ENCODE measurements around the gene NCF2. TPM values are rescaled to one million over a fixed set of nuclear protein-coding genes. Genes with fewer than 3 reads are reported as not detected.

Gene NCF2
- polyA plus RNA-seq, 3 donors from 2014 or later: 1.5 to 13.3 (median 3.7) TPM

DNA sequence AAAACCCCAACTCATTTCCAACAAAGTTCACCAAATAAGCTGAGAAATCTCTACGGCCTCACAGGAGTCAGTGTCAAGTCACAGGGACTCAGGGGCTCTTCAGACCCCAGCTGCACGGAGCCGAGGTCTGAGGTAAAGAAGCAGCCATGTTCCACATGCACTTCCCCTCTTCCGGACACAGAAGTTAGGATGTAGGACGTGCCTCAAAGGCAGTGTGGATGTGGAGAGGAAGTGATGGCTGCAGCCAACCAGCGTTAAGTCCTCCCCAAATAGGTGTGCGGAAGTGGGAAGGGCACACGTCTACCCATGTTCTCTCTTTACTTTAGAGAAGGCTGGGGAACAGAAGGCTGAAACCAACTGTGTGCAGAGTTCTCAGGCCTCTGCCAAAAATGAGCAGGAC, 14.6 kb upstream of the NCF2 start:
- no peak overlapping the region for H3K27ac Mint-ChIP-seq

DNA sequence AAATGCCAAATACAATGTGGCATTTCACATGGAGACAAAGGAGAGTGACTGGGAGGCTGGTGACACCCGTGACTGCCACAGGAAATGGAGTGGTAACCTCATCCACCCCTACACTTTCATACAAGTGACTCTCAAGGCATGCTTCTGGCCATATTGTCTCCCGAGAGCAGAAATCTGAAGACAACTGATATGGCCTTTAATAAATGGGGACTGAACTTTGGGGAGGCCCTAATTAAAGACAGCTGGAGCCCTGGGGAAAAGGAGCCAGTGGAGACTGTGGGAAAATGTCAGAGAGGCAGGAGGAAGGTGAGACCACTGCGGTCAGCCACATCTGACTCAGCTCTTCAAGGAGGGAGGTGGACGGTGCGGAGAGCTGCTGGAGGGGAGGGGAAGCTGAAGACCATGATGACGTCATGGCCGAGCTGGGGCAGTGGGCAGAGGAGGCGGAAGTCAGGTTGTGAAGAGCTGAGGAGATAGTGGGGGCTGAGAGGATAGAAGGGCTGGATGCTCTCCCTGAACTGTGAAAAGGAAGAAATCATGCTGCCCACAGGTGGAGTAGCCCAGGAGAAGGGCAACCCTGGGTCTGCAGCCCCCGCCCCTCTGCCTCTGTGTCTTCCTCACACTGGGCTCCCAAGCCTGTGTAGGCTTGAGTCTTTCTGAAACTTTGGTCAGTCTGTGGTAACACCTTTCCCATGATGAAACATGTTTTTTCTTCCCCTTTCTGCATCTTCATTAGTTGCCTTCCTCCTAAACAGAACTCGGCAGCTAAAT, 14.0 kb upstream of the NCF2 start:
- Mint-ChIP-seq H3K4me3 (peak overlapping the region in 3 of 5 donors; percentile 30 to 63 (median 46)), H3K27me3 (ENCODE audit: low read depth in 3 of 3) (peaks cover 0 to 6% (median 2%) of the 10 kb centered on the region in 3 donors), H3K36me3 (no peaks in the 10 kb centered on the region), H3K27ac (peak overlapping the region in 2 of 6 donors; percentile 58 to 64), H3K4me1 (peaks cover 10 to 14% of the 10 kb centered on the region in 2 donors), H3K9me3 (no peaks in the 10 kb centered on the region)
- peak in 1 of 3 donors; percentile 14 for DNase-seq

More for the DNA sequence above, 14.6 kb upstream of the NCF2 start:
- H3K4me1 Mint-ChIP-seq: peaks cover 10 to 14% of the 10 kb centered on the region in 2 donors
- DNase-seq: no peak
- no peaks in the 10 kb centered on the region for H3K9me3 Mint-ChIP-seq
- peaks cover 0 to 6% (median 2%) of the 10 kb centered on the region in 3 donors for H3K27me3 Mint-ChIP-seq (ENCODE audit: low read depth in 3 of 3)
- no peaks in the 10 kb centered on the region for H3K36me3 Mint-ChIP-seq
- no peak overlapping the region for H3K4me3 Mint-ChIP-seq

DNA sequence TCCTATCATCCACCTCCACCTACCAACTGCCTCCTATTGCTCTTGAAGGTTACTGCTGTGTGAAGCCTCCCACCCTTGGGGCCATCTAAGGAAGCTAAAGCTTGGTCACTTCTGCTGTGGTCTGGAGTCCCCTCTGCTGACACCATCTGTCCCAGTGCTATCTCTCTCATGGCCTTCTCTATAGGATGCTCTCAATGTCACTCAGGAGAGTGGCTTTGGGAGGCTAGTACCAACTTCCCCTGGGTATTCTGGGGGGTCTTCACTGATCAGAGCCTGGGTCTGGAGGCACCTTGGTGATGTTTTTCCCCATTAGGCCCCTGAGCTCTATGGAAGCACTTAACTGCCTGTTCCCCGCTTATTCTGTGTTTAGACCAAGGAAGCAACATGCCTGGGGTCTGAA, 12.3 kb upstream of the NCF2 start:
- Mint-ChIP-seq H3K36me3 (no peaks in the 10 kb centered on the region), H3K9me3 (no peaks in the 10 kb centered on the region), H3K27ac (no peak overlapping the region), H3K27me3 (ENCODE audit: low read depth in 3 of 3) (peaks cover 0 to 11% (median 5%) of the 10 kb centered on the region in 3 donors), H3K4me1 (peaks cover 10 to 19% of the 10 kb centered on the region in 2 donors), H3K4me3 (no peak overlapping the region)
- DNase-seq: no peak

DNA sequence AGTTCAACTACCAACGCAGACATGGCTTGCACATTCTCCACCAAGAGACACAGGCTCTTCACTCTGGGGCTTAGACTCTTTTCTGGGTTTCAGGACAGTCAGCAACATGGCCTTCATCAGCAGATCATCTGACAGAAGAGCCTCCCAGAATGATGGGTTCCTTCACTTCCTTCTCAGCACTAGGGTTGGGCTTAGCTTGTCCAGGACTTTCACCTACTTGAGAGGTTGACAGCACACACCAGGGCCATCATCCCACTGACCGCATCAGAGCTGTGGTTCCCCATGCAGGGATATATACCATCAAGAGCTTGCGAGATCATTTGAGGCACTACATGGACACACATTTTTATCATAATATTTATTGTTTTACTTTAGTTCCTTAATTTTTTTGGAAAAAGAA, 10.4 kb upstream of the NCF2 start:
- peaks cover 10 to 19% of the 10 kb centered on the region in 2 donors for H3K4me1 Mint-ChIP-seq
- no peaks in the 10 kb centered on the region for H3K9me3 Mint-ChIP-seq

DNA sequence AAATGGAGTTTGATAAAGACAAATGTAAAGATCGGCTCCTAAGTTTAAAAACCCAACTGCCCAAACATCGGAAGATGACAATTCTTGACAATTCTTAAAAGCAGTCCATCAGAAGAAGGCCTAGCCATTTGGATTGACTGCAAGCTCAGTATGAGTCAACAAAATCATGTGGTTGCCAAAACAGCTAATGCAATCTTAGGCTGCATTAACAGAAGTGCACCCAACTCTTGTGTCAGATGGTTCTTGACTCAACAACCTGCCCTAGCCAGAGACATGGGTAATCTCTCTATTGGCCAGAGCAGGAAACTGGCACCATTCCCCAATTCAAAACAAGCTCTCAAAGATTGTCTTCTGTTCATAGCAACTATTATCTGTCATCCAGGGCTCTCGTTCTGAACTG, 9.9 kb upstream of the NCF2 start:
- no peaks in the 10 kb centered on the region for H3K36me3 Mint-ChIP-seq
- H3K27ac Mint-ChIP-seq: no peak overlapping the region
- H3K4me1 Mint-ChIP-seq: peaks cover 10 to 19% of the 10 kb centered on the region in 2 donors
- H3K9me3 Mint-ChIP-seq: no peaks in the 10 kb centered on the region
- no peak overlapping the region for H3K4me3 Mint-ChIP-seq
- no peak for DNase-seq
- peaks cover 0 to 18% (median 5%) of the 10 kb centered on the region in 3 donors for H3K27me3 Mint-ChIP-seq (ENCODE audit: low read depth in 3 of 3)

More for the DNA sequence above, 10.4 kb upstream of the NCF2 start:
- Mint-ChIP-seq H3K4me3 (no peak overlapping the region), H3K27me3 (ENCODE audit: low read depth in 3 of 3) (peaks cover 0 to 15% (median 5%) of the 10 kb centered on the region in 3 donors), H3K27ac (no peak overlapping the region), H3K36me3 (no peaks in the 10 kb centered on the region)
- DNase-seq: no peak

DNA sequence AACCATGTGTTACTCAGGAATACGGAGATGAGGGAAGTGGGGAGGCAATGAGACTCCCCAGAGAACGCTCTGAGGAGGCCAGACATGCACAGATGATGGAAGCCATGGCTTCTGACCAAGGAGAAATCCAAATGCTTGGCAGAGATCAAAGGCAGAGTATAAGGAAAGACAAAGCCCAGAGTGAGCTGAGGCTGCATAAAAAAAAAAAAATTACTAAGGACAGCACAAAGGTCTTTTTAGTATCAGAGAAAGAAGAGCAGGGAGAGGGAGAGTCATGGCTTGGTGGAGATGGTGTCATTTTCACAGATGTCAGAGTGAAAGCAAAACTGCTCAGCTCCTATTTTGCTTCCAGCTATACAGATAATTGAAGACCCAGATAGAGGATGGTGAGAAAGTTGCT, 8.1 kb upstream of the NCF2 start:
- Mint-ChIP-seq H3K4me3 (no peak overlapping the region), H3K4me1 (peaks cover 0 to 5% of the 10 kb centered on the region in 2 donors), H3K9me3 (no peaks in the 10 kb centered on the region), H3K27me3 (ENCODE audit: low read depth in 3 of 3) (peaks cover 3 to 13% (median 8%) of the 10 kb centered on the region in 3 donors), H3K27ac (peak overlapping the region in 1 of 6 donors; percentile 13), H3K36me3 (no peaks in the 10 kb centered on the region)
- DNase-seq: no peak

DNA sequence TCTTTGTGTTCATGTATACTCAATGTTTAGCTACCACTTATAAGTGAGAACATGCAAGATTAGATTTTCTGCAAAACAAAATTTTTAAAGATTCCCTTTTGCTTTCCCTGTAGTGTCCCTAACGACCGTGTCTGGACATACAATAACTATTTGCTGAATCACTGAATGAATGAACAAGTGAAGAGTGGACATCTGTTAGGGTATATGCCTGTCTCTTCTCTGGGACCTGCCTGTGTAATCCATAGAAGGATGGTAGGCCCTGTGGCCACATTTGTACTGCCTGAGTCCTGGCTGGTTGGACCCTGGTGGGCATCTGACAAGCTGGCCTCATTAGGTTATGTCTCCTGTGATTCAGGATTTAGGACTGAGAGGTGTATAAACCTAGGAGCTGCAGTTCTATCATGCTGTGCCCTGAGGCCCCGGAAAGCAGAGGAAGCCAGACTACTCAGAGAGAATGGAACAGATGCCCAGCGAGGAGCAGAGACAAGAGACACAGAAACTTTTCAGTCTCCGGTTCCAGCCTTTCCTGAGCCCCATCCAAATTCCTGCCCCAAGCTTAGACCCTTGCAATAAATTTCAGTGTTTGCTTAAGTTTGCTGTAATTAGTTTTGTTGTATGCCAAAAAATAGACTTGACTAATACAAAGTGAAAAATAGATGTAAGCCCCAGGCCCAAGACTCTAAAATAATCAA, 7.5 kb upstream of the NCF2 start:
- Mint-ChIP-seq H3K4me3 (no peak overlapping the region), H3K36me3 (no peaks in the 10 kb centered on the region), H3K27ac (no peak overlapping the region), H3K9me3 (no peaks in the 10 kb centered on the region), H3K4me1 (peaks cover 0 to 5% of the 10 kb centered on the region in 2 donors), H3K27me3 (ENCODE audit: low read depth in 3 of 3) (peaks cover 5 to 13% (median 8%) of the 10 kb centered on the region in 3 donors)
- no peak for DNase-seq

DNA sequence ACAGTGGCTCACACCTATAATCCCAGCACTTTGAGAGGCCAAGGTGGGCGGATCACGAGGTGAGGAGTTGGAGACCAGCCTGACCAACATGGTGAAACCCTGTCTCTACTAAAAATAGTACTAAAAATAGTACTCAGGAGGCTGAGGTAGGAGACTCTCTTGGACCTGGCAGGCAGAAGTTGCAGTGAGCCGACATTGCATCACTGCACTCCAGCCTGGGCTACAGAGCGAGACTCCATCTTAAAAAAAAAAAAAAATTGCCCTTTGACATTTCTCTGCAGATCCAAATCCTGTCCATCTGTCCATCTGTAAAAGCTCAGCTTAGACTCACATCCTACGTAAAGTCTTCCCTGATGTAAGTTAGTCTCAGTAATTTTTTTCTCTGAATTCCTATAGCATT, 6.2 kb upstream of the NCF2 start:
- no peaks in the 10 kb centered on the region for H3K36me3 Mint-ChIP-seq
- H3K4me3 Mint-ChIP-seq: no peak overlapping the region
- H3K27ac Mint-ChIP-seq: no peak overlapping the region
- no peak for DNase-seq
- H3K27me3 Mint-ChIP-seq (ENCODE audit: low read depth in 3 of 3): peaks cover 5 to 13% (median 8%) of the 10 kb centered on the region in 3 donors
- H3K4me1 Mint-ChIP-seq: peaks cover 0 to 5% of the 10 kb centered on the region in 2 donors
- no peaks in the 10 kb centered on the region for H3K9me3 Mint-ChIP-seq

DNA sequence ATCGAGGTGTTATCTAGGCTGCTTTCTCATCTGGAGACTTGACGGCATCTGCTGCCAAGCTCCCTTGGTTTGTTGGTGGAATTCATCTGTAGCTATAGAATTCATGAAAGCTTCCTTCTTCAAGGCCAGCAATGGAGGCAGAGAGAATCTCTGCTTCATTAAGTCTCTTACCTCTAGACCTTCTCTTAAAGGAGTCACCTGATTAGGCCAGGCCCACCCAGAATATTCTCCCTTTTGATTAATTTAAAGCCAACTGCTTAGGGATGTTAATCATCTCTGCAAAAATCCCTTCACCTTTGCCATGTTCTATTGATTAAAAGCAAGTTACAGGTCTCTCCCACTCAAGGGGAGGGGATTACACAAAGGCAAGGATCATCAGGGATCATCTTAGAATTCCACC, 5.3 kb upstream of the NCF2 start:
- H3K9me3 Mint-ChIP-seq: no peaks in the 10 kb centered on the region
- peaks cover 0 to 5% of the 10 kb centered on the region in 2 donors for H3K4me1 Mint-ChIP-seq
- DNase-seq: no peak
- no peak overlapping the region for H3K27ac Mint-ChIP-seq
- no peak overlapping the region for H3K4me3 Mint-ChIP-seq
- H3K36me3 Mint-ChIP-seq: no peaks in the 10 kb centered on the region
- H3K27me3 Mint-ChIP-seq (ENCODE audit: low read depth in 3 of 3): peaks cover 5 to 12% (median 8%) of the 10 kb centered on the region in 3 donors

DNA sequence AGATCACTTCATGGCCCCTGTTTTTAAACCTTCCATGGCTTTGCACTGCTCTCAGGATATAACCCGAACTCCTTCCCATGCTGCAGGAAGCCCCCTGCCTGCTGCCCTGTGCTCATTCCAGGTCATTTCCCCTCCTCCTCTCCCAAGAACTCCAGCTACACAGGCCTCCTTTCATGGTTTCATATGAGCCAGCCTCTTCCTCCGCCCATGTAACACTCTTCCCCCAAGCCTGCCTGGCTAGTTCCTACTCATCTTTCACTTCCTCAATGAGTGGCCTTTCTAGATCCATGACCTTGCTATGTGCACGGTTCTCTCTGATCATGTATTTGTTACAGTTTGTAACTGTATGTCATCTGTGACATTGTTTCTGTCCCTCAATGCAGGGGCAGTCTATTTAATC, 3.1 kb upstream of the NCF2 start:
- no peaks in the 10 kb centered on the region for H3K36me3 Mint-ChIP-seq
- no peak overlapping the region for H3K4me3 Mint-ChIP-seq
- H3K9me3 Mint-ChIP-seq: no peaks in the 10 kb centered on the region
- H3K4me1 Mint-ChIP-seq: peaks cover 0 to 1% of the 10 kb centered on the region in 2 donors
- H3K27ac Mint-ChIP-seq: peak overlapping the region in 1 of 6 donors; percentile 42
- no peak for DNase-seq
- H3K27me3 Mint-ChIP-seq (ENCODE audit: low read depth in 3 of 3): peaks cover 6 to 9% (median 7%) of the 10 kb centered on the region in 3 donors

DNA sequence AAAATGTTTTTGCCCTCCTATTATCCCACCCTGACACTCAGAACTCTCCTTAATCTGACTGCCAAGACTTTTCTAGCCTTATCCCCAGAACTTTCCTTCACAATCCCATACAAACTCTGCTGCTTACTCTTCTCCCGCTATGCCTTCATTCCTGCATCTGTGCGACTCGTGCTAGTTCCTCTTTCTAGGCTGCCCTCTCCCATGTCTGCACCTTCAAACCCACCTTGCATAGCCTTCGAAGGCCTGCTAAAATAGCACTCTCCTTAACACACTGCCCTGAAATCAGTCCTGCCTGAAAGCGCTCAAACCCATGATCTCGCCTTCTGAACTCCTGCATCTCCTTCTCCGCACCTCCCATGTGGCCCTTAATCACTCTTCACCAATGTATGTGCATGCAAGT, 2.5 kb upstream of the NCF2 start:
- Mint-ChIP-seq H3K27me3 (ENCODE audit: low read depth in 3 of 3) (peaks cover 3 to 7% (median 7%) of the 10 kb centered on the region in 3 donors), H3K27ac (no peak overlapping the region), H3K36me3 (no peaks in the 10 kb centered on the region), H3K9me3 (no peaks in the 10 kb centered on the region), H3K4me1 (no peaks in the 10 kb centered on the region), H3K4me3 (no peak overlapping the region)
- DNase-seq: no peak

DNA sequence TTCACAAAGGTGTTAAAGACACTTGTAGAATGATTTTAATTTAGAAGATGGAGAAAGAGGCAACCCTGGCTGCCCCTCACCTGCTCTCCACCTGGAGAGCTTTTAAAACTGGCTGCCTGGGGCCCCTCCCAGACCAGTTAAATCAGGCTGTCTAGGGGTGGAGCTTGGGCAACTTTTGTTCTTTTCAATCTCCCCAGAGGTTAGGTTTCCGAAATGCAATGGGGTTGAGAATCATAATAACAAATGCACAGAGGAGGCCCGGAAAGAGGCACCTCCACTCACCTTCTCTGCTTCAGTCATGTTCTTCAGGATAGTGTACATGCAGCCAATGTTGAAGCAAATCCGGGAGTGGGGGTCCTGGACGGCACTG, 400 bp downstream of the NCF2 start:
- Mint-ChIP-seq H3K9me3 (no peaks in the 10 kb centered on the region), H3K4me1 (no peaks in the 10 kb centered on the region), H3K27me3 (ENCODE audit: low read depth in 3 of 3) (peaks cover 0 to 7% (median 3%) of the 10 kb centered on the region in 3 donors), H3K4me3 (no peak overlapping the region), H3K27ac (no peak overlapping the region), H3K36me3 (no peaks in the 10 kb centered on the region)
- no peak for DNase-seq

DNA sequence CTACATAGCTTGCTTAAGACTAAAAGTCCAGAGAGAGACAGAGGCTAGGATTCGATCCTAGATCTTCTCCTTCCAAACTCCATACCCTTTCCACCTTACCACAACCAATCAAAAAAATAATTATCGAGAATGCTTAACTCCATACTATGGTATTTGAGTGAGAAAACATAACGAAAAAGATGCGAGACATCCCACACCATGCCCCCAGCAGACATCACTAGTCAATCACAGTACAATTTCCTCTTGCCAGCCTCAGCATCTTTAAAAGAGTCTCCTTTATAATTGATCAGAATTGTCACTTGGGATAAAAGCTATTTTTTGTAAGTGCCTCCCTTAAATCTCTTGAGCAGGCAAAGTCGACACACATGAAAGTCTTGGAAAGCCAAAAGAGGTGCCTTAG, 875 bp downstream of the NCF2 start:
- Mint-ChIP-seq H3K4me1 (no peaks in the 10 kb centered on the region), H3K36me3 (no peaks in the 10 kb centered on the region), H3K9me3 (no peaks in the 10 kb centered on the region), H3K27ac (no peak overlapping the region), H3K4me3 (no peak overlapping the region), H3K27me3 (ENCODE audit: low read depth in 3 of 3) (peaks cover 0 to 7% (median 3%) of the 10 kb centered on the region in 3 donors)
- no peak for DNase-seq

DNA sequence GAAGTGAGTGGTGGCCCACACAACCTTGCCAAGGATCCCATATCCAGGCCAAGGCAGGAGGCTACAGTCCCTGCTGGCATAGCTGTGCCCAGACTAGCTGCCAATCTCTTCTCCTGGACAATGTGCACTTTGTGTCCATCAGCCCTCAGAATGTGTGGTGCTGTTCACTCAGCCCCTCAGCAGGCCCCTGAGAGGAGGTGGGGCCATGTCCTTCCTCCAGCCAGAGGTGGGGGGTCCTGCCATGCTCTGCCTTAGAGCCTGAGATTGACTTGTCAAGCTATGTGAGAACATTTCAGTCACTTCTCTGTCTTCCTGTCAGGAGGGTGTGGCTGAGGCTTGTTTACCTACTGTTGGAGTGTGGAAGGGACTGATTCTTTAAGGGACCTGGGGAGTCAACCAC, 1.4 kb downstream of the NCF2 start:
- Mint-ChIP-seq H3K27me3 (ENCODE audit: low read depth in 3 of 3) (peaks cover 0 to 7% (median 3%) of the 10 kb centered on the region in 3 donors), H3K4me1 (no peaks in the 10 kb centered on the region), H3K4me3 (no peak overlapping the region), H3K36me3 (no peaks in the 10 kb centered on the region), H3K9me3 (no peaks in the 10 kb centered on the region), H3K27ac (no peak overlapping the region)
- DNase-seq: no peak

All from immature natural killer cell (primary cell).